OCI-LY7 (cell line): ENCODE data around the gene USP37.

Experiments used
- CTCF ChIP-seq: fragments of 200-600 bp; sonication (generic); conservative IDR thresholded peaks from 2 replicates; pipeline ENCODE4 v1.5.1; 2014; ENCODE audit warnings: mild to moderate bottlenecking, antibody characterized with exemption, low read length, moderate library complexity, mixed read lengths
- EZH2phosphoT487 ChIP-seq: fragments of 200-600 bp; sonication (generic); IDR thresholded peaks from 2 replicates; pipeline ENCODE4 v1.6.1; 2018; ENCODE audit warnings: low read depth, borderline replicate concordance, mild to moderate bottlenecking, mixed run types, antibody characterized with exemption, low read length, moderate library complexity, mixed read lengths

GRCh38 chr2:218471982-218472381 is 96.2 kb downstream of the USP37 start:
- TF ChIP-seq CTCF, result no peak
- no peak for TF ChIP-seq EZH2phosphoT487
